ENCODE results near the gene SELENOM.
"Not testable (repeated sequence)": the region's sequence is repeated elsewhere in the genome, so short reads cannot be mapped to it uniquely, and the experiment has no call there.

The SELENOM gene

DNA sequence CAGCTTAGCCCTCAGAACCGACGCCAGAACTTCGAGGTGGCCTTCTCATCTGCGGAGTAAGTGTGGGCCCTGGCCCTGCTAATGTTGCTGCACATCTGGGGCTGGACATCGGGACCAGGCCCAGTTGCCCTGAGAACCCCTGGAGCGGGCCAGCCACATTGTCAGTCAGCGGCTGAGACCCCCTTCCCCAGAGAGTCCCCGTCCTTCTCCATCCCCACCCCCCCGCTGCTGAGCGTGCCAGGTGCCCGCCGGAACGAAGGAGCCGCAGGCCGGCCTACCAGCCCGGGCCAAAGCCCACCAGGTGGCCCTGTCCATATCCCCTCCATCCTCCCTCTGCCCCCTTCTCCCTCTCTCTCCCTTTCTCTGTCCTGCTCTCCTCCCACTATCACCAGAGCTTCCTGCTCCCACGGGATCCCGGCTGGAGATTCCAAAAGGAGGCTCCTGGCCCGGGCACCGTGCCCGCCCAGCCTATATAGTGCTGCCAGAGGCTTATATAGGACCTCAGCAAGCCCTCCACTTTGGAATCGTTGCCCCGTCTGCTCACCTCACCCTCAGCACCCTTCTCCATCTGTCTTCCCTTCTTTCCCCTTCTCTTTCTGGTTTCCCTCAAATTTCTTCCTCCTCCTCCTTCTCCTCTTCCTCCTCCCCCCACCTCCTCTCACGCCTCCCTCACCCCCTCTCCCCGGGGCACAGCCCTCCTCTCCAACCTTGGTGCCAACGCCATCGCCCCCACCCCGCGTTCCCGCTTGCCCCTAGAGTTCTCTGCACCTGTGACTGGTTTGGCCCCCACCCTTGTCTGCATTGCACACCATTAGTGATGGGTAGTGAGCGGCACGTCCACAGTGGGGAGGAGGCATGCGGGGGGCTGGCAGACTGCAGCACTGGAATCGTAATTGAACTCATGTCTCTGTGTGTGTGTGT, 7.3 kb downstream of the SELENOM start:
- Histone ChIP-seq H3K4me1 (ENCODE audit: low read depth, poor library complexity, severe bottlenecking) (no peaks in the 10 kb centered on the region), H3K4me2 (no peak overlapping the region), H3K79me2 (ENCODE audit: insufficient read depth, low read depth) (no peaks in the 10 kb centered on the region), H3K27me3 (ENCODE audit: insufficient read depth, low read depth) (no peaks in the 10 kb centered on the region), H3K9ac (no peak overlapping the region), H3K4me3 (IDR thresholded peaks at IDR 0.05; ENCODE audit: insufficient read depth, low read depth, low read length) (no peak overlapping the region), H3K27ac (no peak overlapping the region), H3K36me3 (ENCODE audit: insufficient read depth) (no peaks in the 10 kb centered on the region), H4K20me1 (ENCODE audit: insufficient read depth) (no peaks in the 10 kb centered on the region), H2AFZ (ENCODE audit: low read depth) (no peak overlapping the region)
- TF ChIP-seq, protein P1, sequence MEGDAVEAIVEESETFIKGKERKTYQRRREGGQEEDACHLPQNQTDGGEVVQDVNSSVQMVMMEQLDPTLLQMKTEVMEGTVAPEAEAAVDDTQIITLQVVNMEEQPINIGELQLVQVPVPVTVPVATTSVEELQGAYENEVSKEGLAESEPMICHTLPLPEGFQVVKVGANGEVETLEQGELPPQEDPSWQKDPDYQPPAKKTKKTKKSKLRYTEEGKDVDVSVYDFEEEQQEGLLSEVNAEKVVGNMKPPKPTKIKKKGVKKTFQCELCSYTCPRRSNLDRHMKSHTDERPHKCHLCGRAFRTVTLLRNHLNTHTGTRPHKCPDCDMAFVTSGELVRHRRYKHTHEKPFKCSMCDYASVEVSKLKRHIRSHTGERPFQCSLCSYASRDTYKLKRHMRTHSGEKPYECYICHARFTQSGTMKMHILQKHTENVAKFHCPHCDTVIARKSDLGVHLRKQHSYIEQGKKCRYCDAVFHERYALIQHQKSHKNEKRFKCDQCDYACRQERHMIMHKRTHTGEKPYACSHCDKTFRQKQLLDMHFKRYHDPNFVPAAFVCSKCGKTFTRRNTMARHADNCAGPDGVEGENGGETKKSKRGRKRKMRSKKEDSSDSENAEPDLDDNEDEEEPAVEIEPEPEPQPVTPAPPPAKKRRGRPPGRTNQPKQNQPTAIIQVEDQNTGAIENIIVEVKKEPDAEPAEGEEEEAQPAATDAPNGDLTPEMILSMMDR (conservative IDR thresholded peaks at IDR 0.05; ENCODE audit: low read depth, low read length) = no peak

DNA sequence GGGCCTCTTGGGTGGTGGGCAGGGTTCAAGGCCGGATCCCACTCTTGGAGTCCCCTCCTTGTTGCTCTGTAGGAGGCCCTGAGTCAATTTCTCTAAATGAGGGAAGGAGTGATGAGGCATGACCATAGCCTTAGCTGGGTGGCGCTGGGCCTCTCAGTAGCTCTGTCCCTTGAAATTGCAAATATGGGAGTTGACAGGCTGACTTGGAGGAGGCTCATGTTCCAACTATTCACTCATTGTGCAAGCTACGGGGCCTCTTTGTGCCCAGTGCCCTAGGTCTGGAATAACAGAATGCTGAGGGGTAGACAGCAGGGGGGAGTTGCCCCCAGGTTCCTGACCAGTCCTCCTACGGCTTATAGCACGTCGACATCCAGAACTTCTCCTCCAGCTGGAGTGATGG, 8.0 kb downstream of the SELENOM start:
- Histone ChIP-seq H4K20me1 (ENCODE audit: insufficient read depth) (no peaks in the 10 kb centered on the region), H2AFZ (ENCODE audit: low read depth) (no peak overlapping the region), H3K4me1 (ENCODE audit: low read depth, poor library complexity, severe bottlenecking) (no peaks in the 10 kb centered on the region), H3K4me3 (IDR thresholded peaks at IDR 0.05; ENCODE audit: insufficient read depth, low read depth, low read length) (no peak overlapping the region), H3K79me2 (ENCODE audit: insufficient read depth, low read depth) (no peaks in the 10 kb centered on the region), H3K27me3 (ENCODE audit: insufficient read depth, low read depth) (no peaks in the 10 kb centered on the region), H3K36me3 (ENCODE audit: insufficient read depth) (no peaks in the 10 kb centered on the region), H3K4me2 (no peak overlapping the region), H3K9ac (no peak overlapping the region), H3K27ac (no peak overlapping the region)
- TF ChIP-seq, protein P1 (conservative IDR thresholded peaks at IDR 0.05; ENCODE audit: low read depth, low read length) = no peak

DNA sequence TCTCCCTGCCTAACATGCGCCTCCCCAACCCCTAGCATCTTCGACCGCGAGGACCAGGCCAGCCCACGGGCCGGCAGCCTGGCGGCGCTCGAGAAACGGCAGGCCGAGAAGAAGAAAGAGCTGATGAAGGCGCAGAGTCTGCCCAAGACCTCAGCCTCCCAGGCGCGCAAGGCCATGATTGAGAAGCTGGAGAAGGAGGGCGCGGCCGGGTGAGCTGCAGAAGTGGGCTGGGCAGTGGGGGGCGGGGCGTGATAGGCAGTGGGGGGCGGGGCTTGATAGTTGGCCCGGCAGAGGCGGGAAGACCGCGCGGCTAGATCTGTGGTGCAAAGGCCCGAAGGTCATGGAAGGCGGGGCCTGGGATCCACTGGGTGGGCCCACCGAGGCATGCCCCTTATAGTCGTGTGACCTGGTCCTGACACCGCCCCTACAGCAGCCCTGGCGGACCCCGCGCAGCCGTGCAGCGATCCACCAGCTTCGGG, 8.7 kb downstream of the SELENOM start:
- Histone ChIP-seq H4K20me1 (ENCODE audit: insufficient read depth) (no peaks in the 10 kb centered on the region), H3K4me3 (IDR thresholded peaks at IDR 0.05; ENCODE audit: insufficient read depth, low read depth, low read length) (no peak overlapping the region), H3K4me1 (ENCODE audit: low read depth, poor library complexity, severe bottlenecking) (no peaks in the 10 kb centered on the region), H3K4me2 (no peak overlapping the region), H3K27ac (no peak overlapping the region), H3K9ac (no peak overlapping the region), H2AFZ (ENCODE audit: low read depth) (no peak overlapping the region), H3K36me3 (ENCODE audit: insufficient read depth) (no peaks in the 10 kb centered on the region), H3K79me2 (ENCODE audit: insufficient read depth, low read depth) (no peaks in the 10 kb centered on the region), H3K27me3 (ENCODE audit: insufficient read depth, low read depth) (no peaks in the 10 kb centered on the region)
- TF ChIP-seq, protein P1 (conservative IDR thresholded peaks at IDR 0.05; ENCODE audit: low read depth, low read length) = no peak

DNA sequence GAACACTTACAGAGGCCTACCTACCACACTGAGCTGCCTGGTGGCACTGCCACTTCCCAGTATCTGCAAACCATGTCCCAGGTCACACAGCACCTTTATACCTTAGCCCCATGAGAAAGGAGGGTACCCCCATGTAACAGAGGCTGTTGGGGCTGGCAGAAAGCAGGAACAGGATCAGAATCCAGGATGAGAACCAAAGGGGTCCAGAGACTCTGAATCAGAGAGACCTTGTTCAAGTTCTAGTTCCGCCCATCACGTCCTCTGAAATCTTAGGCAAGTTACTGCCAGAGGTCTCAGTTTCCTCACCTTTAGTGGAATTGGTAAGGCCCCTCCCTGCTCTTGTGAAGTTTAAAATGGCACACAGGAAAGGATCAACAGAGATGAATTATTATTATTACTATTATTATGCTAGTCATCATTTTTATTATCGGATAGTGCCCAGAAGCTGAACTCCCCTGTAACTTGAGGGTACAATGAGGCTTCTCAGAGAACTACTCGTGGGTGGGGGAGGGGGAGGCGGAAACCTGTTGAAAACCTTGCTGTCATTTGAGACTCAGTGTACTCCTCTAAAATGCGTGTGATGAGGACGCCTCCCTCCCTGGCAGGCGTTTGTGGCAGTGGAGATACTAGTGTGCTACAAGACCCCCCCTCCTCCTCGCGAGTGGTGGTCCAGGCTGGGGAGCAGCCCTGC, 9.3 kb downstream of the SELENOM start:
- no peaks in the 10 kb centered on the region for H4K20me1 ChIP-seq (ENCODE audit: insufficient read depth)
- H3K36me3 ChIP-seq (ENCODE audit: insufficient read depth) = no peaks in the 10 kb centered on the region
- H3K79me2 ChIP-seq (ENCODE audit: insufficient read depth, low read depth) = no peaks in the 10 kb centered on the region
- no peak overlapping the region for H3K4me3 ChIP-seq (IDR thresholded peaks at IDR 0.05; ENCODE audit: insufficient read depth, low read depth, low read length)
- H2AFZ ChIP-seq (ENCODE audit: low read depth) = no peak overlapping the region
- no peaks in the 10 kb centered on the region for H3K27me3 ChIP-seq (ENCODE audit: insufficient read depth, low read depth)
- no peak overlapping the region for H3K4me2 ChIP-seq
- H3K27ac ChIP-seq = no peak overlapping the region
- H3K4me1 ChIP-seq (ENCODE audit: low read depth, poor library complexity, severe bottlenecking) = no peaks in the 10 kb centered on the region
- TF ChIP-seq, protein P1 (conservative IDR thresholded peaks at IDR 0.05; ENCODE audit: low read depth, low read length) = no peak
- no peak overlapping the region for H3K9ac ChIP-seq

DNA sequence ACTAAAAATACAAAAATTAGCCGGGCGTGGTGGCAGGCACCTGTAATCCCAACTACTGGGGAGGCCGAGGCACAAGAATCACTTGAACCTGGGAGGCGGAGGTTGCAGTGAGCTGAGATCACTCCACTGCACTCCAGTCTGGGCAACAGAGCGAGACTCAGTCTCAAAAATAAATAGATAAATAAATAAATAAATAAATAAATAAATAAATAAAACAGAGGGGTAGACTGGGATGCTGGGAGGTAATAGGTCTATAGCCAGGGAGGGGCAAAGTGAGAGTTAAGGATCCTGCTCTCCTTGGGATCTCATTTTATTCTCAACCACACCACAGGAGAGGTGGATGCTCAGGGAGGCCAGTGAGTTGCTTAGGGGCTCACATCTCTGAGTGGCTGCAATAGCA, 9.8 kb downstream of the SELENOM start:
- H3K27me3 ChIP-seq (ENCODE audit: insufficient read depth, low read depth); H3K4me1 ChIP-seq (ENCODE audit: low read depth, poor library complexity, severe bottlenecking); H4K20me1 ChIP-seq (ENCODE audit: insufficient read depth); H2AFZ ChIP-seq (ENCODE audit: low read depth); H3K4me2 ChIP-seq; H3K4me3 ChIP-seq (IDR thresholded peaks at IDR 0.05; ENCODE audit: insufficient read depth, low read depth, low read length); H3K9ac ChIP-seq; H3K27ac ChIP-seq; H3K79me2 ChIP-seq (ENCODE audit: insufficient read depth, low read depth); H3K36me3 ChIP-seq (ENCODE audit: insufficient read depth): not testable (repeated sequence)
